Mucosa of rectum (tissue), 2 donors: Measurements from ENCODE around the gene GABPB2.
A peak's percentile ranks its signal among the peaks of the same experiment; 100 is the strongest.

ENCODE experiments used
- H3K27ac ChIP-seq, 2 donors: one replicate each; pipeline ENCODE4 v1.7.0; 2013; ENCODE audit warnings: inconsistent platforms in 2 of 2, low read depth in 2 of 2, low read length in 2 of 2
- H3K27me3 ChIP-seq, 2 donors: one replicate each; pipeline ENCODE4 v1.7.0; 2013; ENCODE audit warnings: low read length in 2 of 2; ENCODE audit not compliant: control insufficient read depth in 2 of 2, insufficient read depth in 2 of 2
- H3K36me3 ChIP-seq, 2 donors: one replicate each; pipeline ENCODE4 v1.7.0; 2013; ENCODE audit warnings: low read length in 2 of 2; ENCODE audit not compliant: control insufficient read depth in 2 of 2, insufficient read depth in 2 of 2
- H3K4me1 ChIP-seq, 2 donors: one replicate each; pipeline ENCODE4 v1.7.0; 2013; ENCODE audit warnings: low read length in 2 of 2, mild to moderate bottlenecking in 1 of 2; ENCODE audit not compliant: control insufficient read depth in 2 of 2, insufficient read depth in 2 of 2
- H3K4me3 ChIP-seq, 2 donors: one replicate each; pipeline ENCODE4 v1.7.0; 2013; ENCODE audit warnings: low read length in 2 of 2
- H3K9ac ChIP-seq, 2 donors: one replicate each; pipeline ENCODE4 v1.7.0; 2013; ENCODE audit warnings: low read length in 2 of 2, low read depth in 1 of 2, mild to moderate bottlenecking in 1 of 2
- H3K9me3 ChIP-seq, 2 donors: one replicate each; pipeline ENCODE4 v1.7.0; 2013; ENCODE audit warnings: low read length in 2 of 2; ENCODE audit not compliant: control insufficient read depth in 2 of 2
- donor health status: healthy.
- donor health status: Normal muscosa, but diverticular disease.

GABPB2 gene

DNA sequence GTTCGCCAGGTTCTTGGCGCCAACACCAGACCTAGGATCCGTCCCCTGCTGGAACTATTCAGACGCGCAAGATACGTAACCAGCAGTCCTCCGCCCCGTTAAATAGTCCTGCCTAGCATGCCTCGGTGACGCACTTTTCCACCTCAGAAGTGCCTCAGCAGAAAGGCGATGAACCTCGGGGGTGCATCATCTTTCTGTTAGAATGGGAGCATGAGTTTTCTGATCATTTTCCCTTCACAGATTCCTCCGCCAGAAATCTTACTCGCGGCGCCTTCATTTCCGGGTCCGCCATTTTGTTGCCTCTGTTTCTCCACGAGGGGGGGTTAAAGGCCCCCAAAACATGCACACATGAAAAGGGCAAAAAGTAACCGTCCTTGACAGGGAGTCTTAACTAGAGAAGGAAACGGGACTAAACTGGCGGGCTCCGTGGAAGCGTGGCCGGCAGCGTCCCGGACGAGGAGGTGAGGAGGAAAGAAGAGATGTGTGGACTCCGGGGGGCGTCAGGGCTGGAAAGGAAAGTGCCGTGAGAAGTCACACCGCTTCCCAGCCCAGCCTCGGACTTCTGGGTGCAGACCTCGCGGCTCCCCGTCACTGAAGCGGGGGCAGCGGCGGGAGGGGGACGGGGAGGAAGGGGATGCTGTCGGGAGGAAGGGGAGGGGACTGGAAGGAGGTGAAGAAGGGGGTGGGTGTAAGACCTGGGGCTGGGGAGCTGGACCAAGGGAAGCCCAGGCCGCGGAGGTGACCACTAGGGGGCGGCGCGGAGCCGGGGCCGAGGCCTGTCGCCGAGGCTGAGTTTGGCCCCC is at the start of gene GABPB2:
Gene GABPB2, plus strand, starts transcription at position 288 of the 803 bp plus-strand sequence. CDS start 17,429 bp downstream, outside the sequence.
- Histone ChIP-seq H3K27ac (peak within 1 kb of the TSS; percentile 98 to 99), H3K9ac (peak within 1 kb of the TSS; percentile 97 to 100), H3K36me3 (no peaks in the 10 kb centered on the region), H3K27me3 (no peaks in the 10 kb centered on the region), H3K9me3 (no peaks in the 10 kb centered on the region), H3K4me1 (peaks cover 0 to 5% of the 10 kb centered on the region in 2 donors), H3K4me3 (peak within 1 kb of the TSS; percentile 89 to 95)

DNA sequence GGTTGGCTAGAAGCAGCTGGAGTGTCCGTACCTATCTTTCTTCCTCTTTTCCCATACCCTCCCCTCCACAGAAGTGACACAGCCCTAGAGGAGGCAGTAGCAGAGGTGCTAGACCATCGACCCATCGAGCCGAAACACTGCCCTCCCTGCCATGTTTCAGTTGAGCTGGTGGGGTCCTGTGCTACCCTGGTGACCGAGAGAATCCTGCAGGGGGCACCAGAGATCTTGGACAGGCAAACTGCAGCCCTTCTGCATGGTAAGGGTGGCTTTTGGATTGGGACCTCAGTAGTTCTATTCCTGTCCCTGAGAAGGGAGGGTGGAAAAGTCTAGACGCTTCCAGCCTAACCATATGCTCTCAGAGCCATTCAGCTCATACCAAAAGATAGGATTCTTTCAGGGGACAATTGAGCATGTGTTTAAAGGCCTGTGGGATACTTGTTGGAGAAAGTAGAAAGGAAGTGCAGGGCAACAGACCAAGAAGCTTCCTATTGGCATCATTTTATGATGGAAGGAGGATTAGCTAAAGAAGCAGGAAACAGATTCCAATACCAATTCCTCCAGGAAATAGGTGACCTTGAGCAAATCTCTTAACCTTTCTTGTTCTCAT is 45.9 kb upstream of the GABPB2 start:
- no peak overlapping the region for H3K9ac ChIP-seq

DNA sequence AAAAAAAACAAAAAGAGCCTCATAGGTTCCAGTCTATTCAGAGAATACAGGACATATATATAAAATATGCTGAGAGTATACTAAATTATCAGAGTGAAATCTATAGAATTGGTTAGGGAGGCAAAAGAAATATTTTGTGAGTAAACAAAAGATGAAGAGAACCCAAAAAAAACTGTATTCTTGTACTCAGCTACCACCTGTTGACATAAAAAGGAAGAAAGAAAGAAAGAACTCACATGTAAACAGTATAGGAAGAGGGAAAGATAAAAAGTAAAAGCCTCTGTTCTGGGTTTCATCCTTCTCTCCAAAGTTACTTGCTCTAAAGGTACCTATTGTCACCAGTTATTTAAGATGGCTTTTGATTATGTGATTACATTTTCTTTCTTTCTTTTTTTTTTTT is 44.1 kb upstream of the GABPB2 start:
- Histone ChIP-seq H3K36me3 (peaks cover 24 to 38% of the 10 kb centered on the region in 2 donors), H3K4me3 (no peak overlapping the region), H3K9me3 (no peaks in the 10 kb centered on the region), H3K4me1 (no peaks in the 10 kb centered on the region), H3K27ac (no peak overlapping the region), H3K27me3 (no peaks in the 10 kb centered on the region), H3K9ac (no peak overlapping the region)

More for the DNA sequence above, 45.9 kb upstream of the GABPB2 start:
- H3K27ac ChIP-seq = no peak overlapping the region
- no peak overlapping the region for H3K4me3 ChIP-seq
- H3K9me3 ChIP-seq = no peaks in the 10 kb centered on the region
- no peaks in the 10 kb centered on the region for H3K27me3 ChIP-seq
- peaks cover 14 to 26% of the 10 kb centered on the region in 2 donors for H3K36me3 ChIP-seq
- H3K4me1 ChIP-seq = no peaks in the 10 kb centered on the region

DNA sequence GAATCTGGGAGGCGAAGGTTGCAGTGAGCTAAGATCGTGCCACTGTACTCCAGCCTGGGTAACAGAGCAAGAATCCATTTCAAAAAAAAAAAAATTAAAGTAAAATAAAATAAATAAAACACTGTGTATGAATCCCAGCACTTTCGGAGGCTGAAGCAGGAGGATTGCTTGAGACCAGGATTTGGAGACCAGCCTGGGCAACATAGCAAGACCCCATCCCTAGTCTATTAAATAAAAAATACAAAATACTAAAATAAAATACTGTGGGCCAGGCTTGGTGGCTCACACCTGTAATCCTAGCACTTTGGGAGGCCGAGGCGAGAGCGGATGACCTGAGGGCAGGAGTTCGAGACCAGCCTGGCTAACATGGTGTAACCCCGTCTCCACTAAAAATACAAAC is 38.4 kb upstream of the GABPB2 start:
- H3K4me1 ChIP-seq = no peaks in the 10 kb centered on the region
- no peak overlapping the region for H3K9ac ChIP-seq
- H3K4me3 ChIP-seq = no peak overlapping the region
- peaks cover 37 to 46% of the 10 kb centered on the region in 2 donors for H3K36me3 ChIP-seq
- no peak overlapping the region for H3K27ac ChIP-seq
- no peaks in the 10 kb centered on the region for H3K27me3 ChIP-seq
- no peaks in the 10 kb centered on the region for H3K9me3 ChIP-seq

DNA sequence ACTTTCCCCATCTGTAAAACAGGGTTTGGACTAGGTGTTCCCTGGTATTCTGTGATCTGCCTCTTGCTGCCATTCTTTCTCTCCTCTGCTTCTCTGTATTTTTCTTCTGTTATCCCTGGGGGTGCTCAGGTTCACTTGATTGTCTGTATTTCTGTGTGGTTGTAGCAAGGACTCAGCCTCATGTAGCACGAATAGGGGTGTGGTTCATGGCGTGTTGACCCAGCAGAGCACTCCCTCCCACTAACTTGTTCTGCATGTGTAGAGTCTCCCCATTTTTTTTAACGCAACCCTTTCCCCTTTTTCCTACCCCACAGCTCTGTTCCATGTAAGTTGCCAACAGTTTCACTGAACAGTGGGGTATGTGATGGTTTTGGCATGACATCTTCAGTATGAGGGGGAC is 35.4 kb upstream of the GABPB2 start:
- Histone ChIP-seq H3K9ac (no peak overlapping the region), H3K27me3 (no peaks in the 10 kb centered on the region), H3K36me3 (peaks cover 28 to 30% of the 10 kb centered on the region in 2 donors), H3K9me3 (no peaks in the 10 kb centered on the region), H3K4me3 (no peak overlapping the region), H3K27ac (no peak overlapping the region), H3K4me1 (no peaks in the 10 kb centered on the region)

DNA sequence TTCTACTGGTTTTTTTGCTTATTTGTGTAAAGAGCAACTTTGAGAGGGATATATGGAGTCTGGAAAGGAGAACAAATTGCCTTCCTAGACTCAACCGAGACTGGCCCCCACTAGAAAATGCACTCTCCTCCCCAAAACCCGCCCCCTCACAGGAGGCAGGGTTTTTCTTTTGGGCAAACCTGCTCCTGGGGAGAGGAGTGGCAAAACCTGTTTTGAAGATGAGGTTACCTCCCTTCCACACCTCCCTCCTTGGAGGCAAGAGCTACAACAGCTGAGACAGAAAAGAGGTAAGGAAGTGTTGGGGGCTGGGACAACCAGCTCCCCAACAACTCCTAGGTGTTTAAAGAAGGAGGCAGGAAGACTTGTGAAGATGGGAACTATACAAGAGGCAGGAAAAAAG is 34.2 kb upstream of the GABPB2 start, which contains the start of gene BNIPL:
Gene BNIPL, plus strand, starts transcription at position 231 of the 400 bp plus-strand sequence. Its CDS starts 140 bp downstream, at position 371.
- H3K9me3 ChIP-seq = no peaks in the 10 kb centered on the region
- no peak within 1 kb of the TSS for H3K27ac ChIP-seq
- H3K4me3 ChIP-seq = no peak within 1 kb of the TSS
- H3K27me3 ChIP-seq = no peaks in the 10 kb centered on the region
- H3K36me3 ChIP-seq = peaks cover 20 to 21% of the 10 kb centered on the region in 2 donors
- no peaks in the 10 kb centered on the region for H3K4me1 ChIP-seq
- H3K9ac ChIP-seq = no peak within 1 kb of the TSS

DNA sequence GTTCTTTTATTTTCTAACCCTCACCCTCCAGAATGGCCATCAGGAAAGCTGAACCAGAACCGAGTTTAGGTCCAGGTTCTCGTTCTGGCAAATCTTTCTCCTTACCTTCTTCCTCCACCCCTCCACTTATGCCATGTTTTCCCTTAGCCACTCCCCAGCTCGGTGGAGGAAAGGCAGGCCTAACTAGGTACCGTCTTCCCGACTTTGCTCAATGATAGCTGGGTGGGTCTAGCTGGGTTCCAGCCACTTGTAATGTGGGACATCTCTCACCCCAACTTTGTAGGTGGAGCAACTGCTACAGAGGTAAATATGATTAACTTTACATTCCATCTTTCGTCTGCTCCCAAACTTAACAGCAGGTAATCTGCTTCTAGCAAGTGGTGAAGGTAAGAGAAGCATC is 33.5 kb upstream of the GABPB2 start:
- H3K4me1 ChIP-seq = no peaks in the 10 kb centered on the region
- no peaks in the 10 kb centered on the region for H3K27me3 ChIP-seq
- H3K36me3 ChIP-seq = peaks cover 16 to 18% of the 10 kb centered on the region in 2 donors
- H3K27ac ChIP-seq = no peak overlapping the region
- no peak overlapping the region for H3K9ac ChIP-seq
- H3K9me3 ChIP-seq = no peaks in the 10 kb centered on the region
- H3K4me3 ChIP-seq = no peak overlapping the region

DNA sequence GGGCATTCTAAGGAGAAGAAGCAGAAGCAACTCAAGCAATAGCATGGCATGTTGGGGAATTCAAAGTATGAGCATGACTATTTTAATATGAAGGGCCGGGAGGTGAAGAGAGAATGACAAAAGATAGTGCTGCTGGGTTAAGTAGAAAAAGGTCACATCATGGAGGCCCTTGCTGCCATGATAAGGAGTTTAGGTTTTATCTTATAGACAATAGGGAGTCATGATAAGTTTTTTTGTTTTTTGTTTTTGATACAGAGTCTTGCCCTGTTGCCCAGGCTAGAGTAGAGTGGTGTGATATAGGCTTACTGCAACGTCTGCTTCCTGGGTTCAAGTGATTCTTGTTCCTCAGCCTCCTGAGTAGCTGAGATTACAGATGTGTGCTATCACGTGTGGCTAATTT is 31.0 kb upstream of the GABPB2 start:
- no peaks in the 10 kb centered on the region for H3K27me3 ChIP-seq
- no peaks in the 10 kb centered on the region for H3K4me1 ChIP-seq
- no peak overlapping the region for H3K9ac ChIP-seq
- no peaks in the 10 kb centered on the region for H3K9me3 ChIP-seq
- H3K27ac ChIP-seq = no peak overlapping the region
- H3K36me3 ChIP-seq = peaks cover 8 to 9% of the 10 kb centered on the region in 2 donors
- H3K4me3 ChIP-seq = no peak overlapping the region

DNA sequence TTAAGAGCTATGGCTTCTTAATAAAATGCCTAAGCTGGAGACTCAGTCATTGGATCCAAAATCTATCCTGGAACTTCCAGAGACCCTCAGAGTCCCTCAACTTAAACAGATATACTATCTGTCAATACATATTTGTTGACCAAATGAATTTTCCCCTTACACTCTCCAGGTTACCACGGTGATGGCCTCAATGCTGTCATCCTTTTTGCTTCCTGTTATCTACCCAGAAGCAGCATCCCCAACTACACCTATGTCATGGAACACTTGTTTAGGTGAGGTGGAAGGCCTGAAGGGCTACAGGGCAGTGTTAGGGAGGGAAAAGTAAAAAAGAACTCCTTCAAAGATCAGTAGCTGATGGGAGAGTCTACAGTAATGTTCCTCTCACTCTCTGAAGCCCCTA is 27.4 kb upstream of the GABPB2 start:
- Histone ChIP-seq H3K9ac (no peak overlapping the region), H3K4me3 (no peak overlapping the region), H3K27me3 (no peaks in the 10 kb centered on the region), H3K9me3 (no peaks in the 10 kb centered on the region), H3K27ac (no peak overlapping the region), H3K36me3 (no peaks in the 10 kb centered on the region), H3K4me1 (peaks cover 5 to 8% of the 10 kb centered on the region in 2 donors)

DNA sequence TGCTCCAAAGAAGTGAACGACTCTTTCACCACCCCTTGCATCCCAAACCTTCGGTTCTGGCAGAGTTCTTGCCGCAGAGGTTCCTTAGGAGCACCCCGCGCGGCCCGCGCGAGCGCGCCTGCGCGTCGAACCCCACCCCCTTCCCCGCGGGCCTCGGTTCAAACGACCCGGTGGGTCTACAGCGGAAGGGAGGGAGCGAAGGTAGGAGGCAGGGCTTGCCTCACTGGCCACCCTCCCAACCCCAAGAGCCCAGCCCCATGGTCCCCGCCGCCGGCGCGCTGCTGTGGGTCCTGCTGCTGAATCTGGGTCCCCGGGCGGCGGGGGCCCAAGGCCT is 23.0 kb upstream of the GABPB2 start, which contains the start of gene C1orf56:
Gene C1orf56, plus strand, starts transcription at position 161 of the 334 bp plus-strand sequence. Its CDS starts 97 bp downstream, at position 258.
- H3K27ac ChIP-seq = peak within 1 kb of the TSS; percentile 18 to 79
- H3K4me1 ChIP-seq = peaks cover 9 to 16% of the 10 kb centered on the region in 2 donors
- H3K9me3 ChIP-seq = no peaks in the 10 kb centered on the region
- peak within 1 kb of the TSS; percentile 52 to 73 for H3K9ac ChIP-seq
- no peaks in the 10 kb centered on the region for H3K27me3 ChIP-seq
- H3K4me3 ChIP-seq = peak within 1 kb of the TSS; percentile 69 to 90
- H3K36me3 ChIP-seq = peaks cover 12 to 13% of the 10 kb centered on the region in 2 donors
